Nephron (organoid): Measurements from ENCODE around the gene NCDN.

ENCODE experiments used
- H3K27ac Mint-ChIP-seq, 3 experiments: 2 replicates each; pipeline ENCODE4 v1.8.0; 2020; ENCODE audit warnings: mixed read lengths in 3 of 3, mild to moderate bottlenecking in 2 of 3, moderate library complexity in 1 of 3
- H3K27me3 Mint-ChIP-seq: 2 replicates; pipeline ENCODE4 v1.8.0; 2021; ENCODE audit warnings: low read depth, mild to moderate bottlenecking, moderate library complexity, mixed read lengths
- H3K36me3 Mint-ChIP-seq: 2 replicates; pipeline ENCODE4 v1.8.0; 2020; ENCODE audit warnings: low read depth, mixed read lengths
- H3K4me1 Mint-ChIP-seq: 2 replicates; pipeline ENCODE4 v1.8.0; 2020; ENCODE audit warnings: mixed read lengths
- H3K4me3 Mint-ChIP-seq, 3 experiments: 2 replicates each; pipeline ENCODE4 v1.8.0; 2020; ENCODE audit warnings: mild to moderate bottlenecking in 3 of 3, mixed read lengths in 3 of 3, moderate library complexity in 2 of 3
- H3K9me3 Mint-ChIP-seq: 2 replicates; pipeline ENCODE4 v1.8.0; 2020; ENCODE audit warnings: mixed read lengths
- CTCF ChIP-seq, 3 experiments: fragments of 200-600 bp; sonication (generic); IDR thresholded peaks; one replicate each; pipeline ENCODE4 v1.5.0; 2021; ENCODE audit warnings: antibody characterized with exemption in 3 of 3; ENCODE audit not compliant: unreplicated experiment in 3 of 3

Gene NCDN

GRCh38 chr1:35594005-35594760 is 36.6 kb downstream of the NCDN start:
- no peaks in the 10 kb centered on the region for H3K9me3 Mint-ChIP-seq

GRCh38 chr1:35595684-35596083 is 38.1 kb downstream of the NCDN start:
- H3K9me3 Mint-ChIP-seq, result no peaks in the 10 kb centered on the region
- TF ChIP-seq CTCF (IDR thresholded peaks at IDR 0.05; ENCODE audit: unreplicated experiment in 3 of 3), result no peak
- peaks cover 9% of the 10 kb centered on the region for H3K36me3 Mint-ChIP-seq
- H3K27me3 Mint-ChIP-seq, result no peaks in the 10 kb centered on the region
- H3K4me3 Mint-ChIP-seq, result no peak overlapping the region
- no peak overlapping the region for H3K27ac Mint-ChIP-seq
- no peaks in the 10 kb centered on the region for H3K4me1 Mint-ChIP-seq

More at GRCh38 chr1:35594005-35594760, 36.6 kb downstream of the NCDN start:
- Mint-ChIP-seq H3K4me1 (no peaks in the 10 kb centered on the region), H3K27me3 (no peaks in the 10 kb centered on the region), H3K36me3 (peaks cover under 1% of the 10 kb centered on the region), H3K4me3 (no peak overlapping the region), H3K27ac (no peak overlapping the region)
- no peak for TF ChIP-seq CTCF (IDR thresholded peaks at IDR 0.05; ENCODE audit: unreplicated experiment in 3 of 3)

- no peaks in the 10 kb centered on the region for H3K4me1 Mint-ChIP-seq
- H3K4me3 Mint-ChIP-seq, result no peak overlapping the region
- H3K9me3 Mint-ChIP-seq, result no peaks in the 10 kb centered on the region
- no peaks in the 10 kb centered on the region for H3K27me3 Mint-ChIP-seq
- peaks cover 19% of the 10 kb centered on the region for H3K36me3 Mint-ChIP-seq
- no peak for TF ChIP-seq CTCF (IDR thresholded peaks at IDR 0.05; ENCODE audit: unreplicated experiment in 3 of 3)
- H3K27ac Mint-ChIP-seq, result no peak overlapping the region
These were observed 40.3 kb downstream of the NCDN start for GRCh38 chr1:35597870-35598269.

GRCh38 chr1:35598895-35599294 is 41.3 kb downstream of the NCDN start:
- Mint-ChIP-seq H3K36me3 (peaks cover 28% of the 10 kb centered on the region), H3K4me1 (no peaks in the 10 kb centered on the region), H3K27me3 (no peaks in the 10 kb centered on the region), H3K9me3 (no peaks in the 10 kb centered on the region), H3K27ac (no peak overlapping the region), H3K4me3 (no peak overlapping the region)
- no peak for TF ChIP-seq CTCF (IDR thresholded peaks at IDR 0.05; ENCODE audit: unreplicated experiment in 3 of 3)

GRCh38 chr1:35599411-35599810 is 41.8 kb downstream of the NCDN start:
- Mint-ChIP-seq H3K36me3 (peaks cover 33% of the 10 kb centered on the region), H3K4me1 (no peaks in the 10 kb centered on the region), H3K27me3 (no peaks in the 10 kb centered on the region), H3K4me3 (no peak overlapping the region), H3K9me3 (no peaks in the 10 kb centered on the region), H3K27ac (no peak overlapping the region)
- no peak for TF ChIP-seq CTCF (IDR thresholded peaks at IDR 0.05; ENCODE audit: unreplicated experiment in 3 of 3)

GRCh38 chr1:35600593-35600992 is 43.0 kb downstream of the NCDN start:
- TF ChIP-seq CTCF (IDR thresholded peaks at IDR 0.05; ENCODE audit: unreplicated experiment in 3 of 3), result no peak
- peaks cover 7% of the 10 kb centered on the region for H3K4me1 Mint-ChIP-seq
- H3K27me3 Mint-ChIP-seq, result no peaks in the 10 kb centered on the region
- H3K9me3 Mint-ChIP-seq, result no peaks in the 10 kb centered on the region
- peaks cover 42% of the 10 kb centered on the region for H3K36me3 Mint-ChIP-seq
- H3K27ac Mint-ChIP-seq, result no peak overlapping the region
- no peak overlapping the region for H3K4me3 Mint-ChIP-seq
